HepG2 (cell line): ENCODE measurements around the gene CFAP73. TPM values are rescaled to one million over a fixed set of nuclear protein-coding genes. Genes with fewer than 3 reads are reported as not detected.

Source experiments
- ATAC-seq: fragments of 200-7000 bp; cut with Tn5 transposase; 3 replicates; pipeline ENCODE4 v1.9.1; 2020; ENCODE audit warnings: mild to moderate bottlenecking, moderate library complexity
- BruUV-seq: library from RNA; stranded (reverse); fragments of 400-500 nt; replicated peaks from 2 replicates; lab custom pipeline; 2021; lab: Mats Ljungman, UMichigan
- CTCF ChIA-PET: fragments of 300-600 bp; formaldehyde crosslinking; extraction: SDS; loops from one replicate; lab custom pipeline; 2021; ENCODE audit warnings: low total read pairs, inconsistent platforms, low intra/inter-chr PET ratio; lab: Yijun Ruan, JAX
- POLR2A ChIA-PET: fragments of 350-600 bp; sonication (Branson Sonifier 250); formaldehyde crosslinking; loops from one replicate; lab custom pipeline; 2020; ENCODE audit warnings: antibody characterized with exemption, inconsistent platforms; lab: Yijun Ruan, JAX
- DNase-seq: peaks from one replicate; pipeline ENCODE4 v3.0.0-alpha.2; 2015; ENCODE audit warnings: low spot score
- FAIRE-seq: peaks from 3 replicates; lab custom pipeline; 2011; peaks lifted over from hg19 to GRCh38; lab: Jason Lieb, UNC
- H2AFZ ChIP-seq: one replicate; pipeline ENCODE4 v1.6.1; 2011; ENCODE audit warnings: low read length, inconsistent platforms
- H3K27ac ChIP-seq: fragments of 300-600 bp; 3 replicates; pipeline ENCODE4 v1.8.0; 2011; ENCODE audit warnings: mixed run types, mild to moderate bottlenecking, mixed read lengths, low read length, inconsistent platforms; ENCODE audit not compliant: insufficient read depth; ENCODE audit errors: extremely low read length
- H3K27me3 ChIP-seq, 2 experiments: fragments of 200-600 bp in 1 of 2; 2 replicates in 1 of 2; 3 replicates in 1 of 2; pipeline versions ENCODE4 v1.6.0 to v1.8.0; 2011; ENCODE audit warnings: low read length in 2 of 2, mild to moderate bottlenecking in 2 of 2, moderate library complexity in 2 of 2, inconsistent platforms in 1 of 2; ENCODE audit not compliant: insufficient read depth in 2 of 2, control insufficient read depth in 1 of 2
- H3K36me3 ChIP-seq, 2 experiments: fragments of 200-600 bp in 1 of 2; replicated peaks in 1 of 2; 2 replicates in 1 of 2; 3 replicates in 1 of 2; pipeline versions ENCODE4 v1.5.1 to v1.8.0; 2011; ENCODE audit warnings: low read length in 2 of 2, inconsistent platforms in 1 of 2; ENCODE audit not compliant: insufficient read depth in 2 of 2, control insufficient read depth in 1 of 2
- H3K4me1 ChIP-seq: 2 replicates; pipeline ENCODE4 v1.5.1; 2012; ENCODE audit warnings: low read length, inconsistent platforms; ENCODE audit not compliant: insufficient read depth
- H3K4me2 ChIP-seq: 2 replicates; pipeline ENCODE4 v1.6.0; 2011; ENCODE audit warnings: low read depth, low read length, inconsistent platforms
- H3K4me3 ChIP-seq, 3 experiments: fragments of 200-600 bp in 1 of 3; sonication (generic), shearing (Covaris generic) in 1 of 3; replicated peaks in 1 of 3; 2 replicates each; pipeline ENCODE4 v1.5.1; 2011 to 2016; ENCODE audit warnings: low read length in 3 of 3, inconsistent platforms in 2 of 3, low read depth in 2 of 3, mild to moderate bottlenecking in 2 of 3, control low read depth in 1 of 3, mixed read lengths in 1 of 3; ENCODE audit not compliant: insufficient read depth in 1 of 3
- H3K79me2 ChIP-seq: one replicate; pipeline ENCODE4 v1.6.1; 2011; ENCODE audit warnings: low read length, inconsistent platforms; ENCODE audit not compliant: insufficient read depth
- H3K9ac ChIP-seq: 2 replicates; pipeline ENCODE4 v1.6.0; 2011; ENCODE audit warnings: mild to moderate bottlenecking, low read depth, low read length, inconsistent platforms; ENCODE audit not compliant: insufficient read depth
- H3K9me3 ChIP-seq: 2 replicates; pipeline ENCODE4 v1.5.1; 2012; ENCODE audit warnings: mild to moderate bottlenecking, low read length
- H4K20me1 ChIP-seq: 2 replicates; pipeline ENCODE4 v1.6.0; 2011; ENCODE audit warnings: inconsistent platforms, mild to moderate bottlenecking, low read length, moderate library complexity; ENCODE audit not compliant: insufficient read depth
- SIX1 ChIP-seq: sonication (generic); formaldehyde crosslinking; IDR thresholded peaks from 2 replicates; pipeline ENCODE4 v1.4.0; 2020; ENCODE audit warnings: missing genetic modification reagents, borderline replicate concordance
- ZBTB20 ChIP-seq: sonication (generic); formaldehyde crosslinking; IDR thresholded peaks from 2 replicates; pipeline ENCODE4 v1.8.1; 2023; ENCODE audit warnings: missing genetic modification reagents, low read depth, mild to moderate bottlenecking, borderline replicate concordance
- ZNF552 ChIP-seq: sonication (generic); formaldehyde crosslinking; IDR thresholded peaks from 2 replicates; pipeline ENCODE4 v1.9.0; 2022; ENCODE audit warnings: missing genetic modification reagents, mild to moderate bottlenecking, borderline replicate concordance
- ZNF75D ChIP-seq: sonication (generic); formaldehyde crosslinking; IDR thresholded peaks from 2 replicates; pipeline ENCODE4 v1.8.1; 2023; ENCODE audit warnings: missing genetic modification reagents, mild to moderate bottlenecking, borderline replicate concordance
- ZSCAN21 ChIP-seq: sonication (generic); formaldehyde crosslinking; IDR thresholded peaks from 2 replicates; pipeline ENCODE4 v1.8.0; 2022; ENCODE audit warnings: mild to moderate bottlenecking, missing genetic modification reagents, moderate library complexity, borderline replicate concordance
- WGBS: methylation state at CpG from one replicate; pipeline ENCODE4 v1.1.6; 2017; ENCODE audit warnings: low lambda C conversion rate; 5-methylcytosine and 5-hydroxymethylcytosine counted together
- in situ Hi-C: cut with HindIII; loops from 2 replicates; pipeline ENCODE4 v1.10.0; 2017; ENCODE audit warnings: low pct_unique_long_range_greater_than_20kb; ENCODE audit not compliant: extremely low pct_ligation_motif_present
- intact Hi-C: fragments of 100-400 bp; cut with micrococcal nuclease; formaldehyde crosslinking; loops from one replicate; pipeline ENCODE4 v1.10.0; 2022; ENCODE audit not compliant: unreplicated experiment
- polyA plus RNA-seq, 8 experiments: library from polyadenylated mRNA; depleted of rRNA in 3 of 8; stranded (reverse) in 7 of 8; unstranded in 1 of 8; fragments of >200 nt; fragmentation: Illumina TruSeq in 4 of 8; extraction: Trizol in 4 of 8; gene quantifications; 2 replicates each; pipeline versions ENCODE4 v1.2.1 to v1.2.3, GENCODE V29; 2011 to 2016; ENCODE audit warnings: low read depth in 4 of 8, missing spikeins in 1 of 8, mixed read lengths in 1 of 8; ENCODE audit not compliant: insufficient read depth in 1 of 8
- total RNA-seq, 5 experiments: library from RNA; depleted of rRNA; stranded (reverse); fragments of >200 nt; fragmentation: Illumina TruSeq; extraction: Trizol; gene quantifications; 2 replicates each; pipeline ENCODE4 v1.2.3, GENCODE V29; 2016; ENCODE audit warnings: low read depth in 1 of 5
- TF ChIP-seq, protein P1 (sequence below): sonication (generic); formaldehyde crosslinking; IDR thresholded peaks from 2 replicates; pipeline ENCODE4 v1.5.0; 2020; ENCODE audit warnings: missing genetic modification reagents
- TF ChIP-seq, protein P2 (sequence below): sonication (generic); formaldehyde crosslinking; IDR thresholded peaks from 2 replicates; pipeline ENCODE4 v1.4.0; 2020; ENCODE audit warnings: missing genetic modification reagents, borderline replicate concordance
- TF ChIP-seq, protein P3 (sequence below): sonication (generic); formaldehyde crosslinking; IDR thresholded peaks from 2 replicates; pipeline ENCODE4 v1.4.0; 2020; ENCODE audit warnings: mild to moderate bottlenecking, missing genetic modification reagents
- TF ChIP-seq, protein P4 (sequence below): sonication (generic); formaldehyde crosslinking; IDR thresholded peaks from 2 replicates; pipeline ENCODE4 v1.4.0; 2020; ENCODE audit warnings: mild to moderate bottlenecking, missing genetic modification reagents
- TF ChIP-seq, protein P5 (sequence below): sonication (generic); formaldehyde crosslinking; conservative IDR thresholded peaks from 2 replicates; pipeline ENCODE4 v1.4.0; 2020; ENCODE audit warnings: mild to moderate bottlenecking, missing genetic modification reagents, moderate library complexity

Gene CFAP73
- total and polyA plus RNA-seq, 2 of the 13 experiments (the other 11 are each of a cell fraction or from before 2014, with no cell fraction given) = not detected

DNA sequence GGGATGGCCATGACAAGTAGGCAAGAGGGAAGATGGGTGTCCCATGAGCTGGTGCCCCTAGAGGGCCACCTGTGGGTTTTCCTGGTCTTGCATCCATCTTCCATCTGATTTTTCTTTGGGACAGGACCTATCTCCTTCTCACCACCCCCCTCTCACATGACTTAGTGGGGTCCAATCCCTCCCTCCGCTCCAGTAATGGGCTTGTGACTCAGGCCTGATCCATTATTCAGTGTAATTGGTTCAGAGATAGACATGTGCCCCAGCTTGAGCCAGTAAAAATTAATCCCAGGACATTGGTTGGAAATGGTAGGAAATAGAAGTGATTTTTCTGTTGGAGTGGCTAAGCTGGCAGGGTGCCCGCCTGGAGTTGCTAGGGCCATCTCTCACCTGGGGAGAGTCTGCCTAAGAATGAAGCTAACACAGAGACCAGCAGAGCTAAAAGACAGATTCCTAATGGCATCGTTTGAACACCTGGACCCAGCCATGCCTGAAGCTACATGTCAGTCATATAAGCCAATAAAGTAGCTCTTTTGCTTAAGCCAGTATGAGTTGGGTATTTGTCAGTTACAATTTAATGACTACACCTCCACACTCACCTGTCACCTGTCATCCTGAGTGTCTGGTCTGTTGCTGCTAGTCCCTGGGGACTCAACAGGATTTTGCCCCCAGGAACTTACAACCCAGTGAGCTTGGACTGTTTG lies 28.7 kb upstream of the CFAP73 start:
- POLR2A ChIA-PET = no interaction called here
- no peak overlapping the region for H2AFZ ChIP-seq
- in situ Hi-C loops (no loop called here), intact Hi-C loops (no loop called here)
- CTCF ChIA-PET = no interaction called here
- no peaks in the 10 kb centered on the region for H3K4me1 ChIP-seq
- no peak overlapping the region for H3K27ac ChIP-seq
- H3K4me3 ChIP-seq = no peak overlapping the region
- 19% methylated on average over 3 of the region's 3 CpGs for WGBS
- no peaks in the 10 kb centered on the region for H4K20me1 ChIP-seq
- H3K4me2 ChIP-seq = no peak overlapping the region
- no peaks in the 10 kb centered on the region for H3K9me3 ChIP-seq
- FAIRE-seq (no peak), DNase-seq (no peak), ATAC-seq (no peak)
- H3K79me2 ChIP-seq = no peaks in the 10 kb centered on the region
- H3K36me3 ChIP-seq = no peaks in the 10 kb centered on the region
- BruUV-seq = no TSS peak
- H3K9ac ChIP-seq = no peak overlapping the region
- peaks cover 0 to 3% of the 10 kb centered on the region in 2 experiments; a peak in 1 of 5 replicates for H3K27me3 ChIP-seq
- no peak for TF ChIP-seq ZNF552 (CRISPR knock-in tag)
- no peak for TF ChIP-seq ZNF75D (CRISPR knock-in tag)
- TF ChIP-seq, protein P1, sequence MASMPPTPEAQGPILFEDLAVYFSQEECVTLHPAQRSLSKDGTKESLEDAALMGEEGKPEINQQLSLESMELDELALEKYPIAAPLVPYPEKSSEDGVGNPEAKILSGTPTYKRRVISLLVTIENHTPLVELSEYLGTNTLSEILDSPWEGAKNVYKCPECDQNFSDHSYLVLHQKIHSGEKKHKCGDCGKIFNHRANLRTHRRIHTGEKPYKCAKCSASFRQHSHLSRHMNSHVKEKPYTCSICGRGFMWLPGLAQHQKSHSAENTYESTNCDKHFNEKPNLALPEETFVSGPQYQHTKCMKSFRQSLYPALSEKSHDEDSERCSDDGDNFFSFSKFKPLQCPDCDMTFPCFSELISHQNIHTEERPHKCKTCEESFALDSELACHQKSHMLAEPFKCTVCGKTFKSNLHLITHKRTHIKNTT (CRISPR knock-in tag) = no peak
- TF ChIP-seq, protein P2, sequence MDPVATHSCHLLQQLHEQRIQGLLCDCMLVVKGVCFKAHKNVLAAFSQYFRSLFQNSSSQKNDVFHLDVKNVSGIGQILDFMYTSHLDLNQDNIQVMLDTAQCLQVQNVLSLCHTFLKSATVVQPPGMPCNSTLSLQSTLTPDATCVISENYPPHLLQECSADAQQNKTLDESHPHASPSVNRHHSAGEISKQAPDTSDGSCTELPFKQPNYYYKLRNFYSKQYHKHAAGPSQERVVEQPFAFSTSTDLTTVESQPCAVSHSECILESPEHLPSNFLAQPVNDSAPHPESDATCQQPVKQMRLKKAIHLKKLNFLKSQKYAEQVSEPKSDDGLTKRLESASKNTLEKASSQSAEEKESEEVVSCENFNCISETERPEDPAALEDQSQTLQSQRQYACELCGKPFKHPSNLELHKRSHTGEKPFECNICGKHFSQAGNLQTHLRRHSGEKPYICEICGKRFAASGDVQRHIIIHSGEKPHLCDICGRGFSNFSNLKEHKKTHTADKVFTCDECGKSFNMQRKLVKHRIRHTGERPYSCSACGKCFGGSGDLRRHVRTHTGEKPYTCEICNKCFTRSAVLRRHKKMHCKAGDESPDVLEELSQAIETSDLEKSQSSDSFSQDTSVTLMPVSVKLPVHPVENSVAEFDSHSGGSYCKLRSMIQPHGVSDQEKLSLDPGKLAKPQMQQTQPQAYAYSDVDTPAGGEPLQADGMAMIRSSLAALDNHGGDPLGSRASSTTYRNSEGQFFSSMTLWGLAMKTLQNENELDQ = no peak
- TF ChIP-seq, protein P3, sequence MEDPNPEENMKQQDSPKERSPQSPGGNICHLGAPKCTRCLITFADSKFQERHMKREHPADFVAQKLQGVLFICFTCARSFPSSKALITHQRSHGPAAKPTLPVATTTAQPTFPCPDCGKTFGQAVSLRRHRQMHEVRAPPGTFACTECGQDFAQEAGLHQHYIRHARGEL (CRISPR knock-in tag) = no peak
- TF ChIP-seq, protein P4, sequence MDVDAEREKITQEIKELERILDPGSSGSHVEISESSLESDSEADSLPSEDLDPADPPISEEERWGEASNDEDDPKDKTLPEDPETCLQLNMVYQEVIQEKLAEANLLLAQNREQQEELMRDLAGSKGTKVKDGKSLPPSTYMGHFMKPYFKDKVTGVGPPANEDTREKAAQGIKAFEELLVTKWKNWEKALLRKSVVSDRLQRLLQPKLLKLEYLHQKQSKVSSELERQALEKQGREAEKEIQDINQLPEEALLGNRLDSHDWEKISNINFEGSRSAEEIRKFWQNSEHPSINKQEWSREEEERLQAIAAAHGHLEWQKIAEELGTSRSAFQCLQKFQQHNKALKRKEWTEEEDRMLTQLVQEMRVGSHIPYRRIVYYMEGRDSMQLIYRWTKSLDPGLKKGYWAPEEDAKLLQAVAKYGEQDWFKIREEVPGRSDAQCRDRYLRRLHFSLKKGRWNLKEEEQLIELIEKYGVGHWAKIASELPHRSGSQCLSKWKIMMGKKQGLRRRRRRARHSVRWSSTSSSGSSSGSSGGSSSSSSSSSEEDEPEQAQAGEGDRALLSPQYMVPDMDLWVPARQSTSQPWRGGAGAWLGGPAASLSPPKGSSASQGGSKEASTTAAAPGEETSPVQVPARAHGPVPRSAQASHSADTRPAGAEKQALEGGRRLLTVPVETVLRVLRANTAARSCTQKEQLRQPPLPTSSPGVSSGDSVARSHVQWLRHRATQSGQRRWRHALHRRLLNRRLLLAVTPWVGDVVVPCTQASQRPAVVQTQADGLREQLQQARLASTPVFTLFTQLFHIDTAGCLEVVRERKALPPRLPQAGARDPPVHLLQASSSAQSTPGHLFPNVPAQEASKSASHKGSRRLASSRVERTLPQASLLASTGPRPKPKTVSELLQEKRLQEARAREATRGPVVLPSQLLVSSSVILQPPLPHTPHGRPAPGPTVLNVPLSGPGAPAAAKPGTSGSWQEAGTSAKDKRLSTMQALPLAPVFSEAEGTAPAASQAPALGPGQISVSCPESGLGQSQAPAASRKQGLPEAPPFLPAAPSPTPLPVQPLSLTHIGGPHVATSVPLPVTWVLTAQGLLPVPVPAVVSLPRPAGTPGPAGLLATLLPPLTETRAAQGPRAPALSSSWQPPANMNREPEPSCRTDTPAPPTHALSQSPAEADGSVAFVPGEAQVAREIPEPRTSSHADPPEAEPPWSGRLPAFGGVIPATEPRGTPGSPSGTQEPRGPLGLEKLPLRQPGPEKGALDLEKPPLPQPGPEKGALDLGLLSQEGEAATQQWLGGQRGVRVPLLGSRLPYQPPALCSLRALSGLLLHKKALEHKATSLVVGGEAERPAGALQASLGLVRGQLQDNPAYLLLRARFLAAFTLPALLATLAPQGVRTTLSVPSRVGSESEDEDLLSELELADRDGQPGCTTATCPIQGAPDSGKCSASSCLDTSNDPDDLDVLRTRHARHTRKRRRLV (CRISPR knock-in tag) = no peak
- TF ChIP-seq ZSCAN21 (CRISPR knock-in tag) = no peak
- TF ChIP-seq ZBTB20 (CRISPR knock-in tag) = no peak
- no peak for TF ChIP-seq SIX1 (CRISPR knock-in tag)
- TF ChIP-seq, protein P5, sequence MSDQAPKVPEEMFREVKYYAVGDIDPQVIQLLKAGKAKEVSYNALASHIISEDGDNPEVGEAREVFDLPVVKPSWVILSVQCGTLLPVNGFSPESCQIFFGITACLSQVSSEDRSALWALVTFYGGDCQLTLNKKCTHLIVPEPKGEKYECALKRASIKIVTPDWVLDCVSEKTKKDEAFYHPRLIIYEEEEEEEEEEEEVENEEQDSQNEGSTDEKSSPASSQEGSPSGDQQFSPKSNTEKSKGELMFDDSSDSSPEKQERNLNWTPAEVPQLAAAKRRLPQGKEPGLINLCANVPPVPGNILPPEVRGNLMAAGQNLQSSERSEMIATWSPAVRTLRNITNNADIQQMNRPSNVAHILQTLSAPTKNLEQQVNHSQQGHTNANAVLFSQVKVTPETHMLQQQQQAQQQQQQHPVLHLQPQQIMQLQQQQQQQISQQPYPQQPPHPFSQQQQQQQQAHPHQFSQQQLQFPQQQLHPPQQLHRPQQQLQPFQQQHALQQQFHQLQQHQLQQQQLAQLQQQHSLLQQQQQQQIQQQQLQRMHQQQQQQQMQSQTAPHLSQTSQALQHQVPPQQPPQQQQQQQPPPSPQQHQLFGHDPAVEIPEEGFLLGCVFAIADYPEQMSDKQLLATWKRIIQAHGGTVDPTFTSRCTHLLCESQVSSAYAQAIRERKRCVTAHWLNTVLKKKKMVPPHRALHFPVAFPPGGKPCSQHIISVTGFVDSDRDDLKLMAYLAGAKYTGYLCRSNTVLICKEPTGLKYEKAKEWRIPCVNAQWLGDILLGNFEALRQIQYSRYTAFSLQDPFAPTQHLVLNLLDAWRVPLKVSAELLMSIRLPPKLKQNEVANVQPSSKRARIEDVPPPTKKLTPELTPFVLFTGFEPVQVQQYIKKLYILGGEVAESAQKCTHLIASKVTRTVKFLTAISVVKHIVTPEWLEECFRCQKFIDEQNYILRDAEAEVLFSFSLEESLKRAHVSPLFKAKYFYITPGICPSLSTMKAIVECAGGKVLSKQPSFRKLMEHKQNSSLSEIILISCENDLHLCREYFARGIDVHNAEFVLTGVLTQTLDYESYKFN (CRISPR knock-in tag) = no peak
